NCI-H1930 (cell line): ENCODE results near the gene PIGO.

Source experiments
- DNase-seq, 2 experiments: peaks; one replicate each; lab custom pipeline; 2025; lab: John Stamatoyannopoulos, UW

PIGO gene

DNA sequence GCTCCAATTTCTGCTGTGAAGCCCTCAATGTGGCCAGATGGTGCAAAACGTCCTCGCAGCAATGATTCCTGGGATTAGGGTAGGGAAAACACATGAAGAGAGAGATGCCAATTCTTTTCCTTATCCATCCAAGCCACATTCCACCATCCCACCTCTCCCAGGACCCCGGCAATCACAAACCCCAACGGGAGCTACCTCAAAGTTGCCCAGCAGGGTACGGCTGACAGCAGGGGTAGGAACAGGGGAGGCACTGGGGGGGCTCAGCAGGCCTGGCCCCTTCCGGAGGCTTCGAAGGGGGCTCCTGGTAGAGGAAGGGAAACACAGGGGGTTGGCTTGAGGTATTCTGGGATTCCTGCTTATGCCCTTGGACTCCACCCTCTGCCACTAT lies 9.9 kb upstream of the PIGO start:
- no peak for DNase-seq

DNA sequence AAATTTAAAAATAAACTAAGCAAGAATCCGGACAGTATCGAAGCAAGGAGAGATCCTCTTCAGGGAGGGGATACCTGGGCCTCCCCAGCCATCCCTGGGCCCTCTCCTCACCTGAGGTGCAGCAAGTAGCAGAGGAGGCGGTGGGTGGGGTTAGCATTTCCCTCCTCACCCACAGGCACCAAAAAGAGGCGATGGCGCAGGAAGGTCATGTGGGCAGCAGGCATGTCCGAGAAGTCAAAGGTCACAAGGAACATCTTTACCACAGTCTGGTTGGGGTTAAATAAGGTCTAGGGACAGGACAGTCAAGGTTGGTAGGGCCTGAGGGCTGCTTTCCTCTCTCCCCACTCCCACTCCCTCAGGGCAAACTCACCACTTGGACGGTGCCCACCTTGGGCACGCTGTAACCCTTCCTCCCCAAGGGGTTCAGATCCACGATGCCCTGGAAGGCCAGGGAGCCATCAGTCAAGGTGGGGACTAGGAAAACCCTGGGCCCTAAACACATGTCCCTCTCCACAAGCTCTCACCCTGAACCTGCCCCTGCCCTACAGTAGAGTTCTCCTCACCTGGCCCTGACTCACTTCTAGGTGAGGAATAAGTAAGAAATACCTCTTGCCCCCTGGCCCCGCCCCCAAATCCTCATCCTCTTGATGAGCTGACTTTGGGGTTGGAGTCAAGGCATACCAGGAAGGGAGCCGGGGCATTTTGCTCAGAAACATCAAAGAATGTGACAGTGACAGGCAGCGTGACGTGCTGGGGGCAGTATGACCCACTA lies 9.4 kb upstream of the PIGO start:
- no peak for DNase-seq

DNA sequence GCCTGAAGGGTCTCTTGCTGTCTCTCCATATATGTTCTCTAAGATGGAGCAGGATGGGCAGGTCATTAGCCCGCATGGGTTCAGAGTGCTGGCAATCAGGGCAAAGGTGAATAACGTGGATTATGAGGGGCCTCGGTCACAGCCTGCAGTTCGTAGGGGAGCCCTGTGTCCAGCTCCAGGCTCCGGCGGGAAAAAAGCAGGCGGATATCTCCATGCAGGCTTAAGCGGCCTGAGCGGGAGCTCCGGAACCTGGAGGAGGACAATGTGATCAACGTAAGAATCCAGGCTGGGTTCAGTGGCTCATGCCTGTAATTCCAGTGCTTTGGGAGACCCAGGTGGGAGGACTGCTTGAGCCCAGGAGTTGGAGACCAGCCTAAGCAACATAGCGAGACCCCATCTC lies 8.7 kb upstream of the PIGO start:
- DNase-seq: no peak

DNA sequence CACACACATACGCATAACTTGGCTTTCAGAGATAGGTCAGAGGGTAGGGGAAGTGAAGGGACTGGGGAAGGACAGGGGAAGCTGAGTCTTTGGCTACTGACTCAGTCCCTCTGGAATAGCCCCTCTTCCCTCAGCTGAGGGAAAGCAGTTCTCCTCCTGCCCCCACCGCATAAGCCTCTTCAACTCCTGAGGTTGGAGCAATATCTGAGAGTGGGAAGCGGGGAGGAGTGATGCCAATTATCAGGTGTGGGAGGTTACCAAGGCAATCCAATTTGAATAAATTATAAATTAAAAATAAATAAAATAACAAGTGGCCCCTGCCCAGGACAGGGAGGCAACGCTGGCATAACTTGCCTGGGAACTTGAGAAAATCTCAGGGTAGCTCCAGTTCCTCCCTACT lies 8.2 kb upstream of the PIGO start:
- no peak for DNase-seq

DNA sequence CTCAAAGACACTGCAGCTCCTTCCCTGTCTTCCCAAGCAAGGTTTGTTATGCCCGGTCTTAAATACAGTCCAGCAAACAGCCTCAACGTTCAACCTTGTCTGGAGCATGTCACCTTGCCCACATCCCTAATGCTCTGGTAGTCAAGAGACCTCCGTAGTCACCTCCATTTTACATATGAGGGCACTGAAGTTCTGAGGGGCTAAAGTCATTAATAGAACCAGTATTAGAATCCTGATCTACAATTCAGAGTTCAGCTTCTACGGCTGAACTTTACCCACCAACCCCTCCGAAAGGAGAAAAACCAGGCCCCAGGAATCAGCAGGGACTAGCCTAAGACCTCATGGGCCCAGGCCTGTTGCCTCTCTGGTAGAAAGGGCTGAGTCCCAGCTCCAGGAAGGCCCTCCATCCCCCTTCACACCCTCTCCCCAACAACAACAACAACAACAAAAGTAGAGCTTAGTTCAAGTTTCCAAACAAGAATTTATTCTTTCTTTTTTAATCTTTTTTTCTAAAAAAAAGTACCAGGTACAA lies 7.3 kb upstream of the PIGO start:
- no peak for DNase-seq

DNA sequence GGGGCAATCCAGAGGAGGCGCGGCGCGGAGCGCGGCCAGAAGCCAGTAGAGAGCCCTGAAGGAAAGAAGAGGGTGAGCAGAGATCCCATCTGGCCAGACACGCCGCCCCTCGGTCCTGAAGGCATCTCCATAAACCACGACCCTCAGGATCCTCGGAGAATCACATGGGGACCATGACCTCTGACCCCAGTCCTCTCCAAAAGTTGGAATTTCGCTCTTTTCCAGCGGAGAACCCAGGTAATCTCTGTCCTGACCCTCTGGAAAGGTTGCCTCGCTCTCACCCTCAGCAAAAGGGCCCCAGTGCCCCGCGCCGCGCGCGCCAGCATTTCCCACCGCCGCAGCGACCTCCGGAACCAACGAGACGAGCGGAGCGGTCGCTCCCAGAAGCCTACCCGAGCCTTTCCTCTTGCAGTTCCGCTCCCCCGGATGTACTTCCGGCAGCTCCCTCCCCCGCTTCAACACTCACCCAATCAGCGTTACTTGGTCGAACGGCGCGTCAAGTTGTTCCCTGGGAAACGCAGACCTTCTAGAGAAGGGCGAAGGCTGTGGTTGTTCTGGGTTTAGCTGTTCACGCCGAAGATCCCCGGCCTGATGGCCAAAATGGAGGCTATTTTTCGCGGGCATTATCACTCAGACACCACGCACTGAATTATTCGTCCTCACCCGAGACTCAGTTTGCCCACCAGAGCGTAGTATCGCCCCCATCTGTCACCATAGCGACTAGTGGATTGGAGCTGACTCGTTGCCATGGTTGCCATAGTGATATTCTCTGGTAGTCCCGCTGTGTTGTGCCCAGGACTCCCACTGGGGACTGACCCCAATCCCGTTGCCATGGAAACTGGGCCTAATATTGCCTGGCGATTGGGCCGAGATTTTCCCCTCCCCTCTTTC lies 6.6 kb upstream of the PIGO start, which contains the start of gene STOML2:
Gene STOML2 (minus strand): TSS at position 363 of the 891 bp plus-strand sequence. CDS start 37 bp downstream, at position 326.
- peak; percentile 93 to 95 for DNase-seq

DNA sequence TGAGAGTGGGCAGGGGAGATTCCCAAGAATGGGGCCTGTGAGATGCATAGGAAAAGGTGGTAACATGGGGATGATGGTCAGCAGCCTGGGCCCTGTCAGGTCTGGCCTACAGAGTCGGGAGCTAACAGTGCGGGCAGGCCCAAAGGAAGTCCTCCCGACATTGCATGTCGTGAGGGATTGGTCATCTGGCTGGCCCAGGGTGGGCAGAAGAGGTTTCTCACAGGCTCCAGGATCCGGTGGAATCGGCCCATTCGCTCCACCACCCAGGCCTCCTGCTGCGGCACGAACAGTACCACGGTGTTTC lies 6.0 kb upstream of the PIGO start:
- DNase-seq: no peak

DNA sequence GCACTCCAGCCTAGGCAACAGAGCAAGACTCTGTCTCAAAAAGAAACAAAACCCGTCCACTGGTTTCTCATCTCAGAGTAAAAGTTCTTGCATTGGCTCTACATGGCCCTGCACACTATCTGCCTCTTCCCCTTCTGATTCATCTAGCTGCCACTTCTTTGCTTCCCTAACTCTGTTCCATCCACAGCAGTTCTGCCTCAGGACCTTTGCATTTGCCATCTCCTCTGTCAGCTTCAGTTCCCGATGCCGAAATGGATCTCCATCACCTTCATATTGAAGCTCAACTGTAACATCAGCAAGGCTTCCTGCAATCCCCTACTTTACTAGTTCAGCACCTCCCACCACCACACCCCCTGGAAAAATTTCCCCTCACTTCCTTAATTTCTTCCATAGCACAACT lies 1.2 kb upstream of the PIGO start:
- no peak for DNase-seq

DNA sequence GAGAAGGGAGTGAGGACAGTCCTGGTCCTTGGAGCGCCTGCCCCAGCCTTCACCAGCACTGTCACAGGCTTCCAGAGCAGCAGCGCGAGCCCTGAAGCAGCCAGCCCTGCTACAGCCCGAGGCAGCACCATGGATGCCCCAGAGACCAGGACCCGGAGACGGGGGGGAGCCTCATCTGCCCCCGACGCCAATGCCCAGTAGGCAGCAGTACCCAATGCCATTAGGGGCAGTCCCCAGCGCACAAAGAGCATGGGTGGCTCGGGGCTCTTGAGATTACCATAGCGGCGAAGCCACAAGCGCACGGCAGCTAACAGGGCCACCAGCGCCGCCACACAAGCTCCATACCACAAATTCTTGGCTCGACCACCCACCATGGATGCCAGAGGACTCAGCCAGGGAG lies 4.9 kb downstream of the PIGO start:
- no peak for DNase-seq

DNA sequence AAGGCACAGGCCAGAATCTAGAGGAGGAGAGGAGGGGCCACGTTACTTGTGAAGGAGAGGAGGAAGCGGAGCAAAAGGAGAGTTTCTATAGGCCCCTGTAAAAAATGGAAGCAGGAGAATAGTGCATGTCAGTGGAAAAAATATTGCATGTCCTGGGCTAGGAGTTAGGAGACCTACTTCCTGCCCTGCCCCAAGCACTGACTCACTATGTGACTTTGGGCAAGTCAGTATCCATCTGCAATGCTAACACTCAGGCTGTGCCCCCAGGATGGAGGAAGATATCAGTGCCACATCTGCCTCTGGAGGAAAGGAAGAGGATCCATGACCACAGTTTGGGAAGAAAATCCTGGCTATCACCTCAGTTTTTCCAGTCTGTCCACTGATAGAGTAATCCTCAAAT lies 7.0 kb downstream of the PIGO start:
- no peak for DNase-seq

DNA sequence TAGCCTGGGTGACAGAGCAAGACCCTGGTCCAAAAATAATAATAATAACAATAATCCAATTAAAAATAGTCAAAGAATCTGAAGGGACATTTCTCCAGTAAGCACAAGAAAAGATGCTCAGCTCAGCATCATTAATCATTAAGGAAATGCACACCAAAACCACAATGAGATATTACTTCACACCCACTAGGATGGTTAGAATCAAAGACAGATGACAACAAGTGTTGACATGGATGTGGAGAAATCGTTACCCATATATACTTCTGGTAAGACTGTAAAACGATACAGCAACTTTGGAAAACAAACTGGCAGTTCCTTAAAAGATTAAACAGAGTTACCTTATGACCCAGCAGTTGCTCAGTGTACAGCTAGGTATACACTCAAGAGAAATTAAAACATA lies 11.3 kb downstream of the PIGO start:
- no peak for DNase-seq

DNA sequence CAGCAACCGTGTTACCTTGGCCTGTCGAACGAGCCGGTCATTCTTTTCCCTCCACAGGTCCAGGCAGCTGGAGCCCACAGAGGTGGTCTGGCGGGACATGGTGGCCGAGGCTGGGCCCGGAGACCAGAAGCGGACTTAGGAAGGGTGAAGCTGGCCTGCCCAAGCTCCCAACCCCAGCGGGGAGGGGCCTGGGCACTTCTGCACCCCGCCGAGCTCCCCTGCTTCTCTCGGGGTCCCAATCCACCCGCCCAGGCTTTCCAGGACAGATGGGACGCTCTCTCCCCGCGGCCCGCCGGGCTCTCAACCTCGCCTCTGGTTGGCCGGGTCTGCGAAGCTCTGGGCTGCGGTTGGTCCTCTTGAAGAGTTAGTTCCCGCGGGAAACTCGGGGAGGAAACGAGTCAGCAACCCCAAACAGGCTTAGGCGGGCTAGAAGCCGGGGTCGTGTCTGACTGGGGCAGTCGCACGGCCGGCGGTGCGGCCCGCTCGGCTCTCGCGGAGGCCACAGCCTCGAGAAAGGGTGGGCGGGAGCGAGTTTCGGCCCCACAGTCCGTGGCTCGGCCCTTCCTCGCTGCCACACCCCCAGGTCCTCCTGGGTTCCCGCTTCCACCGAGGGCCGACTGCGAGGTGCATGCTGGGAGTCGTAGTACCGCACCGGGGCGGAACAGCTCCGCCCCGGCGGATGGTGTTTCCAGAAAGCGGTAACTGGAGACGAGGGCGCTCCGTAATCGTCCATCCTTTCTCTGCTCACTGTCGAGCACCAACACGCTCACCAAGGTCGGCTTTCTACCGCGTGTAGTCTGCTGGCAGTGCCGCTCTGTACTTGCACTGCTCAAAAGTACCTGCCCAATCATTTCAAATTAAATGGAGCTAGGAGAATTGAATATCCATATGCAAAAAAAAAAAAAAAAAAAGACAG lies 16.7 kb downstream of the PIGO start, which contains the start of gene FANCG:
Gene FANCG (minus strand): TSS at position 517 of the 916 bp plus-strand sequence. CDS start 418 bp downstream, at position 99.
- peak; percentile 86 to 93 for DNase-seq

DNA sequence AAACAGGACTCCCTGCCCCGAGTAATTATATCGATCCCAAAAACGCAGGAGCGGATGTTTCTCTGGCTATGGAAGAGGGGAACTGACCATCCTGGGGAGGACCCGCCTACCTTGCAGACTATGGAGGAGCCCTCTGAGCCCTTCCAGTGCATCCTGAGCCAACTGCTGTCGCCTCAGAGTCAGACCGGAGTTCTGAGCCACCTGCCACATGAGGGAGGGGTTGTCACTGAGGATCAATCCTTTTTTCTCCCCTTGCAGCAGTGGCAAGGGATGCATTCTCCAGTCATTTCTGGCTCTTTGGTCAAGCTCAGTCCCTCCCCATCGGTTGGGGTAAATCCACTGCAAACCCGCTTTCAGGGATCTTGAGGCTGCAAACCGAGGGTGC lies 17.4 kb downstream of the PIGO start:
- DNase-seq: no peak

DNA sequence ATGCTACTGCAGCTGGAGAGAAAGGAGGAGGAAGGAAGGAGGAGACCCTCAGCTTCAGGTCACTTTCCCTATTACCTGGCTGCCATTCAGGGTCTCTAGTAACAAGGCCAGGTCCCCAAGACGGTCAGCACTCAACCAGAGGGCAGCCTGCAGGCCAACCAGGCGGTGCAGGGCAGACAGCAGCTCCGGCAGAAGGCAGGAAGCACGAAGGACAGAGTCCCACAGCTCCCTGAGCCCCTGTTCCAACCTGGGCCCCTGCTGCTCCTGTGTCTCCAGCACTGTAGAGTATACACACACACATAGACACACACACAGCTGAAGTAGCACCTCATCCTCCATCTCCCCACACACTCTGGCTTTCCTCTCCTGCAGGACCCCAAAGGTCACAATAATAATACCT lies 18.3 kb downstream of the PIGO start:
- DNase-seq: no peak

DNA sequence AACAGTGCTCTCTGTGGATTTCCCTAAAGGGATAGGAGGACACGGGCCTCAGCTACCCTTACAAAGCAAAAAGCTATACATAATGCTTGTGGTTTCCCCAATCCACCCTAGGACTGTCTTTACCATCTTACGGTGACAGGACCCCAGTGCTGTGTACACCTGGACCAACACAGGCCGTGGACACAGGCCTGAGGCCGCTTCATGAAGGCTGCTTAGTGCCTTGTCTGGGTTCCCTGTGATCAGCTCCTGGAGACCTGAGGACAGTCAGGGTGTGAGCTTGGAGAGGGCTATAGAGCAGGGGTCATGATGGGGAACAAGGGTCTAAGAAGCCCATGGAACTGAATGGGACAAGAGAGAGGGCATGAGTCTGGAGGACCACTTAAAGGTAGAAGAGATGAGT lies 19.5 kb downstream of the PIGO start:
- no peak for DNase-seq

DNA sequence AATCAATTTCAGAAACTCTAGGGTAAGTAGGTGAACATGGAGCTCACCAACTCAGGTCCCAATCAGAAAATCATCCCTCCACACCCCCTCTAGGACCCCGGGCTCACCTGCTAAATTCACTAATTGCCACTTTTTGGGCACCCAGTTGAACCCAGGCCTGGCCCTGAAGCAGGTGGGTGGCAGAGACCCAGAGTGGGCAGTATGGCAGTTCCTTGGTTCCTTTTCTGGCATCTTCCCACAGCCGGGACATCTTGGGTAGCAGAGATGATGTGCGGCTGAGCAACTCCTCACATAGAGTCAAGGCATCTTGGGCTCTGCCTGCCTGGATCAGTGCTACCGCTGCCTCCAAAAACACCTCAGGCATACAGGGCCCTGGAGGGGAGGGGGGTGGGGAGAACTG lies 21.0 kb downstream of the PIGO start:
- no peak for DNase-seq

DNA sequence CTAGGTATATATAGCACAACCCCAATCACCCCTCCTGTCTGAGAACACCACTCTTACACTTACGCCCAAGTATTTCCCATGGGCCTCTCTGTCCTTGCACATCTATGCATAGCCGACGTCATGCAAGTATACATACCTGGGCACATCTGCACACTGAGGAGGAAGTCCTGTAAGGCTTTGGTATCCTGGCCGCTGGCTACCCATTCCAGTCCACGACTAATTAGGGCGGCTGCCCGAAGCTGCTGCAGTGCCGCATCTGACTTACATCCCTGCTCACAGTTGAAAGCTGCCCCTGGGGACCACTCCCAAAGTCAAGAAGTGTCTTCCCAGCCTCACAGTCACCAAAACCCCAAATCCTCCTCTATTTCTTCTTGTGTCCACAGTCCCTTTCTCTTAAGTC lies 21.6 kb downstream of the PIGO start:
- DNase-seq: no peak

DNA sequence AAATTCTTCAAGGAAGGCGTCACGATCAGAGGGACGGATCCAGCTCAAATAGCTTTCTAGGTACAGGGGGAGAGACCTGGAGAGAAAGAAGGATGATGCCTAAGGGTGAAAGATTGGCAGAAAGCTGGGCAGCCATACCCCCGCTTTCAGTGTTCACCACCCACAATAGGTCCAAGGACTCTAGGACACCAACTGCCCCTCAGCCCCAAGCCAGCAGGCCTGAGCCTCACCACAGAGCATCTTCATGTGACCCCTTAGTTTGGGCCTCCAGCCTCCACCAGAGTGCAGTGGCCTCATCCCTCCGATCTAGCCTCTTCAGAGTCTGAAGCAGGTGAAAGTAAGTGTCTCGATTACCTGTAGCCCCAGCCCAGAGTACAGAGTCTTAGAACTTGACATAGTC lies 22.2 kb downstream of the PIGO start:
- DNase-seq: no peak

DNA sequence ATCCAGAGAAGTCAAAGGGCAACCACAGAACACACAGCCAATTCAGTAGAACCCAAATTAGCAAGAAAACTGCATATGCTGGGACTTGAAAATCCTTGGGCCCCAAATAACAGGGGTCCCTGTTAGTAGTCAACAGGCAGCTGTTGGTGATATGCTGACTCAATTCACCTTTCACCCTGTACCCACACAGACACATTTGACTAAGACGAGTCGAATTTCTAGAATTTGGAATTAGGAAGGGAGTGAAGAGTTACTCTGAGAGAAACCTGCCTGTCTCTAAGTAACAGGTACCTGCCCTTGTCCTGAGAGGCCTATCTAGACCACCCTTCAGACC lies 23.1 kb downstream of the PIGO start:
- no peak for DNase-seq

DNA sequence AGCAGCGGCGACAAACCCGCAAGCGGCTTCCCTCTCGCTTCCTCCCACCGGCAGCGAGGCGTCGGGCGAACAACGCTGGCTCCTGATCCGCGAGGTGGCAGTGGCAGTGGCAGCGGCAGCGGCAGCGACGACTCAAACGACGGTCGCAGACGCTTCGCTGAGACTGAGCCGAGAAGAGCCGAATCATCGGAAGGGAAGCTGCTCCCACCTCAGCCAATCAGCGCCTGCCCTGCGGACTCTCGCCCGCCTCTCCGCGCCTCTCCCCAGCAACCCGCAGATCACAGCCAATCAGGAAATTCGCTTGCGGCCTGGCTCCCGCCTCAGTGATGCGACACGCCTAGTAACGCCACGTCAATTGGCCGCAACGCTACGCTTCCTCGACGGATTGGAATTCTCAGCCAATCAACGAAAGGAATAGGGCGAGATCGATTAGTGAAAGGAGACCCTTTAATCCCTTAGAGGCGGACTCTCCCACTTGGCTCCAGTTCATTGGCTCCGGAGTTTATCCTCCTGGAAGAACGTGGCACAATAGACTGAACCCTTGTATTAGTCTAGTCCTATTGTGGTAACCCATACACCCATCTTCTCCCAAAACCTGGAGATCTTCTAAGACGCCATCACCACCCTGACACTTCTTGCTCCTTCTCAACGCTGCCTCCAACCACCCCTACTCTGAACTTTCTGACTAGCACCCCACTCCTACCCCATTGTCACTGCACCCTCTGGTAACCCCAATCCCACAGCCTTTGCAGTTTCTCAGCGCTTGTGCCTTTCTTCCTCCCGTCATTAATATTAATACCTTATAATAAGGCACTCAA lies 23.7 kb downstream of the PIGO start, which contains the start of gene VCP:
Gene VCP (minus strand): TSS at position 165 of the 818 bp plus-strand sequence. CDS start 272 bp downstream, outside the sequence.
- peak; percentile 99 for DNase-seq

DNA sequence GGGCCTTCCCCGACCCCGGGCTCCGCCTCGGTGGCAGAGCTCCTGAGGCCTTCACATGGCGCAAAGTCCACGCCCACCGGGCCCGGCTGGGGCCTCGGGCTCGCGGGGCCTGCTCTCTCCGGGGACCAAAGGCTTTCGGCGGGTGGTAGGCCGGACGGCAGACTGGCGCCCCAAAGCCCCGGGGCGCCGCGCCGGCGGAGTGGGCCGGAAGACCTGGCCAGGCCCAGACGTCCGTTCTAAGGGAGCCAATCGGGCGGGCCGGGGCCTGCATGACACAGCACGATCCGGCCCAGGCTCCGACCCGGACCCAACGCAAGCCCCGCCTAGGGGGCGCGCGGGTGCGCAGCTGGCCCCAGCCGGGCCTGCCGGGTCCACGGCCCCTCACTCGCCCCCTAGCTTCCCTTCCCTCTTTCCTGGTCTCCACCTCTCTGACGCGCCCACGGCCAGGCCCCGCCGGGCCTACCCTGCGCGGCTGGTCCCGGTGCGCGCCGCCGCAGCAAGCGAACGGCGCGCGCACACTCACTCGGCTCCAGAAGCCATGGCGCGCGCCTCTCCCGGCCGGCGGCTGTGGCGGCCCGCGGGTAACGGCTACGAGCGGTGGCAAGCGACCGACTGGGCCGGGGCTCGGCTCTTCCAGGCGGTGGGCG lies 24.5 kb downstream of the PIGO start:
- DNase-seq: peak; percentile 68 to 82
